ENCODE results near the gene CGB5.
"Not testable (repeated sequence)": the region's sequence is repeated elsewhere in the genome, so short reads cannot be mapped to it uniquely, and the experiment has no call there.

CGB5 gene

DNA sequence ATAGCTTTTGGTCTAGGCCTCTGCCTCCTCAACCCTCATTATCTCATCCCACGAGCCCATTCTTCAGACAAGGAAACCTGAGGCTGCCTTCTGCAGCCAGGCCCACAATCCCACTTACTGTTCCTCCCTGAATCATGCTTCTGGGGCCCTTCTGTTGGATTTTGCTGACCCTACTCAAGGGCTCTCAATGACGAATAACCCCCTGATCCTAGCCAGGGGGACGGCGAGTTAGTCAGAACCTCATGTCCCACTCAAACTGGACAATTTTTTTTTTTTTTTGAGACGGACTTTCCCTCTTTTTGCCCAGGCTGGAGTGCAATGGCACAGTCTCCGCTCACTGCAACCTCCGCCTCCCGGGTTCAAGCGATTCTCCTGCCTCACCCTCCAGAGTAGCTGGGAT is 21.5 kb upstream of the CGB5 start:
- WGBS, 2 experiments (ENCODE audit: insufficient coverage in 2 of 2), result 86 to 90% methylated on average over 6 to 9 of the region's 9 CpGs
- no peaks in the 10 kb centered on the region for H3K36me3 ChIP-seq (ENCODE audit: control insufficient read depth, insufficient read depth, low read length)
- H3K4me3 ChIP-seq (ENCODE audit: extremely low read depth, insufficient read depth, low read length, poor library complexity, severe bottlenecking), result no peak overlapping the region

DNA sequence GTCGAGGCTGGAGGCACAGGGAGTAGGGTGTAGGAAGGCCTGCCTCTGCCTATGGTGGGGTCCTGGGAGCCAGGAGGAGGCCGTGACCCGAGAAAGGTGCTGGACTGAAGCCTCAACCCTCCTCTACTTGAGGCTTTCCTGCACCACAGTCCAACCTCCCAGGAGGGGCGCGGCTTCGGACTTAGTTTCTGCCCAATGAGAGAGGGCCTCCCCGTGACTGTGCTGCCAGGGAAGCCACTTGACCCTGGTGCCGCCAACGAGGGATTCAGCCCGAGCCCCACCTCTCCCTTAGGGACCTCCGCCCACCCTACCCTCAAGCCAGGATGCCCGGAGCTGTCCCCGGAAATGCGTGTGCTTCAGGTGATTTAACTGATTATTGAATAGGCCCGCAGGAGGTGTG is 19.4 kb upstream of the CGB5 start, which contains the start of gene CGB3:
CGB3 (minus strand) TSS at position 101 of the 400 bp plus-strand sequence. CDS start 362 bp downstream, outside the sequence.
- H3K4me1 ChIP-seq (ENCODE audit: control insufficient read depth, insufficient read depth, low read length, poor library complexity, severe bottlenecking); H3K36me3 ChIP-seq (ENCODE audit: control insufficient read depth, insufficient read depth, low read length); H3K9me3 ChIP-seq (ENCODE audit: control insufficient read depth, low read length); H3K27ac ChIP-seq (ENCODE audit: low read depth, low read length, severe bottlenecking); H3K4me3 ChIP-seq (ENCODE audit: extremely low read depth, insufficient read depth, low read length, poor library complexity, severe bottlenecking): not testable (repeated sequence)
- 78% methylated on average over 7 of the region's 15 CpGs; no CpG with 5 or more reads in 1 of the 2 experiments for WGBS, 2 experiments (ENCODE audit: insufficient coverage in 2 of 2)

More for the DNA sequence above, 21.5 kb upstream of the CGB5 start:
- Histone ChIP-seq H3K9me3 (ENCODE audit: control insufficient read depth, low read length) (no peaks in the 10 kb centered on the region), H3K27ac (ENCODE audit: low read depth, low read length, severe bottlenecking) (no peak overlapping the region), H3K4me1 (ENCODE audit: control insufficient read depth, insufficient read depth, low read length, poor library complexity, severe bottlenecking) (peaks cover 5% of the 10 kb centered on the region)

DNA sequence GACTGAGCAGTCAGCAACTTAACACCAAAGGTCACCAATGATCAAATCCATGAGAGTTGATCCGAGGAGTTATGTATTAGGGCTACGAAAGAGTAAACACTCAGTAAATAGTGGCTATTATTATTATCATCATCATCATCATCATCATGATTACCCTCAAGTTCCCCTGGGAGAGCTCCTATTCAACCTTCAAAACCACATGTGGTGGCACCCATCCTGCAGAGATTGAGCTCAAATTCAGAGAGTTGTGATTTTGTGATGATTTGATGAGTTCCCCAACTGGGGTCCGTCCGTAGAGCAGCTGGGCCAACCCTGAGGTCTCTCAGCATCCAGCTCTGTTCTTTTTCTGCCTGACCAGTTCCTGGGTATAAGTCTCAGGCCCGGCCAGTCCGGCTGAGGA is 18.6 kb upstream of the CGB5 start:
- H3K4me1 ChIP-seq (ENCODE audit: control insufficient read depth, insufficient read depth, low read length, poor library complexity, severe bottlenecking); H3K9me3 ChIP-seq (ENCODE audit: control insufficient read depth, low read length); H3K4me3 ChIP-seq (ENCODE audit: extremely low read depth, insufficient read depth, low read length, poor library complexity, severe bottlenecking); H3K27ac ChIP-seq (ENCODE audit: low read depth, low read length, severe bottlenecking); H3K36me3 ChIP-seq (ENCODE audit: control insufficient read depth, insufficient read depth, low read length): not testable (repeated sequence)
- no CpG with 5 or more reads among the region's 6 CpGs for WGBS, 2 experiments (ENCODE audit: insufficient coverage in 2 of 2)

DNA sequence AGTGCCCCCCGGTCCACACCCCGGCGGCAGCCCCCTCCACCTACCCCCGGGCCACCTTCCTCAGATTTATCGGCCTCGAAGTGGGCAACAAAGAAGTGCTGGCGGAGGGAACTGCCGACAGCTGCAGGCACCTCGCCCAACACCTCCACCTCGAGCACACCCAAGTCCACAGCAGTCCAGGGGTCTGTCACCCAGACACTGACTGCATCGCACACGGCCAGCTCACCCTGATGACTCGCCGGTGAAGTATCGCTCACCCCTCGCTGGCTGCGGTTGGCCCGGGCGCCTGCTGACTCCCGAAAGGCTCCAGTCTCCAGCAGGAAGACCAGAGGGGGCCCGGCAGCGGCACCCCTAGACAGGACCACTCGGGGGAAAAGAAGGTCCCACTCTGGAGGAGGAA is 18.0 kb upstream of the CGB5 start:
- not testable (repeated sequence) for H3K4me1 ChIP-seq (ENCODE audit: control insufficient read depth, insufficient read depth, low read length, poor library complexity, severe bottlenecking); H3K36me3 ChIP-seq (ENCODE audit: control insufficient read depth, insufficient read depth, low read length); H3K27ac ChIP-seq (ENCODE audit: low read depth, low read length, severe bottlenecking); H3K9me3 ChIP-seq (ENCODE audit: control insufficient read depth, low read length); H3K4me3 ChIP-seq (ENCODE audit: extremely low read depth, insufficient read depth, low read length, poor library complexity, severe bottlenecking)
- 83 to 90% methylated on average over 7 to 16 of the region's 23 CpGs for WGBS, 2 experiments (ENCODE audit: insufficient coverage in 2 of 2)

DNA sequence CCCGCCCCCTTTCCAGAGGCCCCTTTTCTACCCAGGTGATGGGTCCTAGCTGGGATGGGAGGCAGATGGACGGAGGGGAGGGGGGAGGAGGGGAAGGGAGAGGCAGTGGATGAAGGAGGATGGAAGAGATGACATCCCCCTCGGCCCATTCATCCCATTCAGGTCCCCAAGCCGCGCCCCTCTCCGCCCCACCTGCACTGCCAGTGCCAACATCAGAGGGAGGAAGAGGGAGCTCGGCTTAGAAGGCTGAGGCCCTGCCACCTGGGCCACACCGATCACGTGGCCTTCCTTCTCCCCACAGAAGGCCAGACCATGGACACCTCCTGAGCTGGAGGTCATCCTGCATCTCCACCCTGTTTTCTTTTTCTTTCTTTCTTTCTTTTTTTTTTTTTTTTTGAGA is 15.0 kb upstream of the CGB5 start:
- not testable (repeated sequence) for H3K36me3 ChIP-seq (ENCODE audit: control insufficient read depth, insufficient read depth, low read length); H3K27ac ChIP-seq (ENCODE audit: low read depth, low read length, severe bottlenecking); H3K4me1 ChIP-seq (ENCODE audit: control insufficient read depth, insufficient read depth, low read length, poor library complexity, severe bottlenecking); H3K4me3 ChIP-seq (ENCODE audit: extremely low read depth, insufficient read depth, low read length, poor library complexity, severe bottlenecking); H3K9me3 ChIP-seq (ENCODE audit: control insufficient read depth, low read length)
- WGBS, 2 experiments (ENCODE audit: insufficient coverage in 2 of 2), result 100% methylated on average over 1 of the region's 9 CpGs; no CpG with 5 or more reads in 1 of the 2 experiments

DNA sequence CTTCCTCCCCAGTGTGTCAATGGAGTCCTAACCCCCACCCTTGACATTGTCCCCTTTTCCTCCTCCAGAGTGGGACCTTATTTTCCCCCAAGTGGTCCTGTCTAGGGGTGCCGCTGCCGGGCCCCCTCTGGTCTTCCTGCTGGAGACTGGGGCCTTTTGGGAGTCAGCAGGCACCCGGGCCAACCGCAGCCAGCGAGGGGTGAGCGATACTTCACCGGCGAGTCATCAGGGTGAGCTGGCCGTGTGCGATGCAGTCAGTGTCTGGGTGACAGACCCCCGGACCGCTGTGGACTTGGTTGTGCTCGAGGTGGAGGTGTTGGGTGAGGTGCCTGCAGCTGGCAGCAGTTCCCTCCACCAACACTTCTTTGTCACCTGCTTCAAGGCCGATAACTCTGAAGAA is 13.9 kb upstream of the CGB5 start:
- WGBS, 2 experiments (ENCODE audit: insufficient coverage in 2 of 2), result 79 to 82% methylated on average over 12 to 14 of the region's 14 CpGs
- not testable (repeated sequence) for H3K27ac ChIP-seq (ENCODE audit: low read depth, low read length, severe bottlenecking); H3K36me3 ChIP-seq (ENCODE audit: control insufficient read depth, insufficient read depth, low read length); H3K9me3 ChIP-seq (ENCODE audit: control insufficient read depth, low read length); H3K4me3 ChIP-seq (ENCODE audit: extremely low read depth, insufficient read depth, low read length, poor library complexity, severe bottlenecking); H3K4me1 ChIP-seq (ENCODE audit: control insufficient read depth, insufficient read depth, low read length, poor library complexity, severe bottlenecking)

DNA sequence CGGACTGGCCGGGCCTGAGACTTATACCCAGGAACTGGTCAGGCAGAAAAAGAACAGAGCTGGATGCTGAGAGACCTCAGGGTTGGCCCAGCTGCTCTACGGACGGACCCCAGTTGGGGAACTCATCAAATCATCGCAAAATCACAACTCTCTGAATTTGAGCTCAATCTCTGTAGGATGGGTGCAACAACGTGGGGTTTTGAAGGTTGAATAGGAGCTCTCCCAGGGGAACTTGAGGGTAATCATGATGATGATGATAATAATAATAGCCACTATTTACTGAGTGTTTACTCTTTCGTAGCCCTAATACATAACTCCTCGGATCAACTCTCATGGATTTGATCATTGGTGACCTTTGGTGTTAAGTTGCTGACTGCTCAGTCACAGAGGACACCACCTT is 13.3 kb upstream of the CGB5 start:
- not testable (repeated sequence) for H3K4me3 ChIP-seq (ENCODE audit: extremely low read depth, insufficient read depth, low read length, poor library complexity, severe bottlenecking); H3K9me3 ChIP-seq (ENCODE audit: control insufficient read depth, low read length); H3K4me1 ChIP-seq (ENCODE audit: control insufficient read depth, insufficient read depth, low read length, poor library complexity, severe bottlenecking); H3K36me3 ChIP-seq (ENCODE audit: control insufficient read depth, insufficient read depth, low read length); H3K27ac ChIP-seq (ENCODE audit: low read depth, low read length, severe bottlenecking)
- WGBS, 2 experiments (ENCODE audit: insufficient coverage in 2 of 2), result 60 to 100% methylated on average over 1 to 2 of the region's 8 CpGs

DNA sequence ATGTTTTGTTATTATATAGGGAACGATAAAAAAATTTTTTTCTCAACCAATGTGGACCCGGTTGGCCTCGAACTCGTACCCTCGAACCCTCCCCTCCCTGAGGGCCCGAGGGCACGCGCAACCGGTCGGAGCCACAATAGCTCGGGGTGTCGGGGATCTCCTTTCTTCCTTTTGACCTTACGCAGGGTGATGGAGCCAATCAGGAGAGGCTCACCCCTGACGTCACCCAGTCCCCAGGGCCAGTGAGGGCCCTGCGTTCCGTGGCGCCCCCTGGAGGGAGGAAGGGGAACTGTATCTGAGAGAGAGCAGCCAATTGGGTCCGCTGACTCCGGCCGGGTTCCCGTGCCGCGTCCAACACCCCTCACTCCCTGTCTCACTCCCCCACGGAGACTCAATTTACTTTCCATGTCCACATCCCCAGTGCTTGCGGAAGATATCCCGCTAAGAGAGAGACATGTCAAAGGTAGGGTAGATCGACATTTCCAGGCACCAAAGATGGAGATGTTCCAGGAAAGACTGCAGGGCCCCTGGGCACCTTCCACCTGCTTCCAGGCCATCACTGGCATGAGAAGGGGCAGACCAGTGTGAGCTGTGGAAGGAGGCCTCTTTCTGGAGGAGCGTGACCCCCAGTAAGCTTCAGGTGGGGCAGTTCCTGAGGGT is 11.9 kb upstream of the CGB5 start, which contains the start of gene CGB2:
CGB2 (plus strand) TSS at position 249 of the 660 bp plus-strand sequence; CDS start at position 455, 206 bp downstream.
- 85 to 93% methylated on average over 15 to 17 of the region's 28 CpGs for WGBS, 2 experiments (ENCODE audit: insufficient coverage in 2 of 2)
- not testable (repeated sequence) for H3K4me3 ChIP-seq (ENCODE audit: extremely low read depth, insufficient read depth, low read length, poor library complexity, severe bottlenecking); H3K36me3 ChIP-seq (ENCODE audit: control insufficient read depth, insufficient read depth, low read length); H3K4me1 ChIP-seq (ENCODE audit: control insufficient read depth, insufficient read depth, low read length, poor library complexity, severe bottlenecking); H3K27ac ChIP-seq (ENCODE audit: low read depth, low read length, severe bottlenecking); H3K9me3 ChIP-seq (ENCODE audit: control insufficient read depth, low read length)

DNA sequence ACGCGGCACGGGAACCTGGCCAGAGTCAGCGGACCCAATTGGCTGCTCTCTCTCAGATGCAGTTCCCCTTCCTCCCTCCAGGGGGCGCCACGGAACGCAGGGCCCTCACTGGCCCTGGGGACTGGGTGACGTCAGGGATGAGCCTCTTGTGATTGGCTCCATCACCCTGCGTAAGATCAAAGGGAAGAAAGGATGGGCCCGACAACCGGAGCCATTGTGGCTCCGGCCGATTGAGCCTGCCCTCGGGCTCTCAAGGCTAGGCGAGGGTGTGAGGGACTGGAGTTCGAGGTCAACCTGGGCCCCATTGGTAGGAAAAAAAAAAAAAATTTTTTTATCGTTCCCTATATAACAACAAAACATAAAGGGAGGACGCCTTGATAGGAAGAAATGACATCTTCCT is 6.8 kb upstream of the CGB5 start, which contains the start of gene CGB1:
CGB1 (minus strand) TSS at position 81 of the 400 bp plus-strand sequence. CDS start 184 bp downstream, outside the sequence.
- H3K9me3 ChIP-seq (ENCODE audit: control insufficient read depth, low read length); H3K27ac ChIP-seq (ENCODE audit: low read depth, low read length, severe bottlenecking); H3K4me3 ChIP-seq (ENCODE audit: extremely low read depth, insufficient read depth, low read length, poor library complexity, severe bottlenecking); H3K36me3 ChIP-seq (ENCODE audit: control insufficient read depth, insufficient read depth, low read length); H3K4me1 ChIP-seq (ENCODE audit: control insufficient read depth, insufficient read depth, low read length, poor library complexity, severe bottlenecking): not testable (repeated sequence)
- WGBS, 2 experiments (ENCODE audit: insufficient coverage in 2 of 2), result 50 to 51% methylated on average over 13 to 14 of the region's 18 CpGs

DNA sequence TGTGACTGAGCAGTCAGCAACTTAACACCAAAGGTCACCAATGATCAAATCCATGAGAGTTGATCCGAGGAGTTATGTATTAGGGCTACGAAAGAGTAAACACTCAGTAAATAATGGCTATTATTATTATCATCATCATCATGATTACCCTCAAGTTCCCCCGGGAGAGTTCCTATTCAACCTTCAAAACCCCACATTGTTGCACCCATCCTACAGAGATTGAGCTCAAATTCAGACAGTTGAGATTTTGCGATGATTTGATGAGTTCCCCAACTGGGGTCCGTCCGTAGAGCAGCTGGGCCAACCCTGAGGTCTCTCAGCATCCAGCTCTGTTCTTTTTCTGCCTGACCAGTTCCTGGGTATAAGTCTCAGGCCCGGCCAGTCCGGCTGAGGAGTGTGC is 5.5 kb upstream of the CGB5 start:
- not testable (repeated sequence) for H3K27ac ChIP-seq (ENCODE audit: low read depth, low read length, severe bottlenecking); H3K4me1 ChIP-seq (ENCODE audit: control insufficient read depth, insufficient read depth, low read length, poor library complexity, severe bottlenecking); H3K4me3 ChIP-seq (ENCODE audit: extremely low read depth, insufficient read depth, low read length, poor library complexity, severe bottlenecking); H3K9me3 ChIP-seq (ENCODE audit: control insufficient read depth, low read length); H3K36me3 ChIP-seq (ENCODE audit: control insufficient read depth, insufficient read depth, low read length)
- WGBS, 2 experiments (ENCODE audit: insufficient coverage in 2 of 2), result 86% methylated on average over 1 of the region's 8 CpGs; no CpG with 5 or more reads in 1 of the 2 experiments

DNA sequence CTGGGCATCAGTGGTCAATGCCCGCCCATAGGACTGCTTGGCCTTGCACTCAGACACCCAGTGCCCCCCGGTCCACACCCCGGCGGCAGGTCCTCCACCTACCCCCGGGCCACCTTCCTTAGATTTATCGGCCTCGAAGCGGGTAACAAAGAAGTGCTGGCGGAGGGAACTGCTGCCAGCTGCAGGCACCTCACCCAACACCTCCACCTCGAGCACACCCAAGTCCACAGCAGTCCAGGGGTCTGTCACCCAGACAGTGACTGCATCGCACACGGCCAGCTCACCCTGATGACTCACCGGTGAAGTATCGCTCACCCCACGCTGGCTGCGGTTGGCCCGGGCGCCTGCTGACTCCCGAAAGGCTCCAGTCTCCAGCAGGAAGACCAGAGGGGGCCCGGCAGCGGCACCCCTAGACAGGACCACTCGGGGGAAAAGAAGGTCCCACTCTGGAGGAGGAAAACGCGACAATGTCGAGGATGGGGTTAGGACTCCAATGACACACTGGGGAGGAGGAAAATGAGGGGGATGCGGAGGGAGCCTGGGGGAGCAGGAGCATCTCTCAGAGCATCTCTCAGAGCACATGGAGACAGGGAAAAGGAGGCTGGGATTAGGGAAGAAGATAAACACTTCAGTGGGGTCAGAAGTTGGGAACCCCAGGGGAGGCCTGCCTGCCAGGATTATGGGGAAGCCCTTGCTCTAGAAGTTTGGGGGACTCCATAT is 4.9 kb upstream of the CGB5 start:
- H3K4me1 ChIP-seq (ENCODE audit: control insufficient read depth, insufficient read depth, low read length, poor library complexity, severe bottlenecking); H3K36me3 ChIP-seq (ENCODE audit: control insufficient read depth, insufficient read depth, low read length); H3K27ac ChIP-seq (ENCODE audit: low read depth, low read length, severe bottlenecking); H3K4me3 ChIP-seq (ENCODE audit: extremely low read depth, insufficient read depth, low read length, poor library complexity, severe bottlenecking); H3K9me3 ChIP-seq (ENCODE audit: control insufficient read depth, low read length): not testable (repeated sequence)
- 81 to 83% methylated on average over 19 to 24 of the region's 26 CpGs for WGBS, 2 experiments (ENCODE audit: insufficient coverage in 2 of 2)

Data from mesodermal cell (in vitro differentiated cells).